ENCODE measurements around the gene TREML1. TPM values are rescaled to one million over a fixed set of nuclear protein-coding genes. Genes with fewer than 3 reads are reported as not detected.

TREML1 gene
- total and polyA plus RNA-seq, 2 of the 4 experiments (the other 2 are of a cell fraction) = not detected

DNA sequence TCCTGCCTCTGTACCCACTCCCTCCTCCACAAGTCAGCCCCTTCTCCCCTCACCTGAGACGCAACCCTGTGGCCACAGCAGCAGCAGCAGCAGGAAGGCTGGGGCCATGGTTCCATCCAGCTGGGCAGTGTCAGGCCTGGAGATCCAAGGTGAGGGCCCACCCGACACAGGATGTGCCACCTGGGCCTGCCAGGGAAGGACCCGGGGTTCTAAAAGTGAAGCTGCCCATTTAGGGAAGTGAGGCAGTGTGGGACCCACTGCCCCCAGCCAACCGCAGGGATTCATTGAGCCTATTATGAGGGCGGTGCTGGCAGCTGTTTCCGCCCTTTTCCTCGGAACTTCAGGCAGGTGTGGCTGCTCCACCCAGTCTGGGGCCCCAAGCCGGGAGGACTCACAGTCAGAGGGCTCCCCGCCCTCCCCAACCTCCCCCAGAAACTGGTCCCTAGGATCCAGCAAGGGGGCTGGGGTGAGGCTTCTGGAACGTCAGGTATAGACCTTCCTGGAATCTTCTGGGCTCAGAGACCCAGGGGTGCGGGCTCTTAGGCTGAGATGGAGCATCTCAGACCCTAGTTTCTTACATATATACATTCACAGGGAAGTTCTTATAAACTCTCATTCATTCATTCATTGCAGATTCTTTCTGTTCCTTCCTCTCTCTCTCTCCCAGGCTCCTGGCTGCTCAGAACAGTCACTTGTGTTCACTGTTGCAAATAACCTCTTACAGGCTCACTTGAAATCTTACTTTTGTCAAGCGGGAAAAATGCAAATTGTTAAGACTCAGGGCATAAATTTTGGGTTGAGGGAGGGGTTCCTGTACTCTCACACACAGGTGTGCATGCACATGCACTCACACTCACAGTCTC lies 47.0 kb upstream of the TREML1 start, which contains the start of gene TREML2:
TSS of gene TREML2 (minus strand) at position 249 of the 863 bp plus-strand sequence. CDS start at position 108, 141 bp downstream.
- Histone ChIP-seq H3K9me1 (ENCODE audit: insufficient read depth, low read length) (no peaks in the 10 kb centered on the region), H3K27me3 (ENCODE audit: control insufficient read depth, insufficient read depth, low read length) (0 out of 2 replicates have a peak, but pooled peaks cover 2% of the 10 kb centered on the region), H2AK9ac (replicated peaks; ENCODE audit: low read depth, low read length, poor library complexity) (no peak within 1 kb of the TSS), H2BK20ac (ENCODE audit: low read depth, low read length) (no peak within 1 kb of the TSS), H3K23ac (ENCODE audit: low read depth, low read length) (no peak within 1 kb of the TSS), H3K9me3 (ENCODE audit: control insufficient read depth, insufficient read depth, low read length) (no peaks in the 10 kb centered on the region), H3K14ac (replicated peaks; ENCODE audit: low read depth, low read length) (no peak within 1 kb of the TSS), H4K20me1 (ENCODE audit: insufficient read depth, low read length) (no peaks in the 10 kb centered on the region), H3K18ac (ENCODE audit: low read depth, low read length) (no peak within 1 kb of the TSS), H3K79me1 (ENCODE audit: low read depth in 1 of 2, low read length in 2 of 2) (no peaks in the 10 kb centered on the region), H2BK5ac (ENCODE audit: low read depth, low read length, poor library complexity, severe bottlenecking) (no peak within 1 kb of the TSS), H3K4ac (ENCODE audit: low read depth, low read length) (no peak within 1 kb of the TSS), H3K27ac (ENCODE audit: insufficient read depth, low read length) (no peak within 1 kb of the TSS), H2AFZ (replicated peaks; ENCODE audit: low read length, poor library complexity) (no peak within 1 kb of the TSS), H3K4me3 (ENCODE audit: insufficient read depth, low read depth, low read length) (no peak within 1 kb of the TSS), H4K5ac (ENCODE audit: low read depth, low read length) (no peak within 1 kb of the TSS), H2BK15ac (ENCODE audit: low read depth, low read length) (no peak within 1 kb of the TSS), H3K9ac (ENCODE audit: low read depth, low read length) (no peak within 1 kb of the TSS), H4K91ac (ENCODE audit: insufficient read depth, low read depth, low read length) (no peak within 1 kb of the TSS), H4K8ac (ENCODE audit: low read depth in 2 of 2, low read length in 2 of 2) (no peak within 1 kb of the TSS), H2AK5ac (ENCODE audit: low read depth, low read length) (no peak within 1 kb of the TSS), H2BK120ac (ENCODE audit: low read depth, low read length) (no peak within 1 kb of the TSS), H3K56ac (ENCODE audit: extremely low read depth, insufficient read depth, low read length) (no peak within 1 kb of the TSS), H3K4me1 (ENCODE audit: control insufficient read depth, insufficient read depth, low read length) (no peaks in the 10 kb centered on the region), H3K4me2 (ENCODE audit: low read depth, low read length) (no peak within 1 kb of the TSS), H3K36me3 (ENCODE audit: control insufficient read depth, insufficient read depth, low read length) (no peaks in the 10 kb centered on the region)
- no peak for ATAC-seq (ENCODE audit: low read depth)
- DNase-seq = no peak
- intact Hi-C loops (cut with micrococcal nuclease) = no loop called here
- ChIA-PET POLR2A (ENCODE audit: unreplicated experiment) (no interaction called here), CTCF (no interaction called here)
- WGBS, 2 experiments (ENCODE audit: extremely low coverage in 2 of 2, insufficient read length in 1 of 2) = 65% methylated on average over 4 of the region's 12 CpGs; no CpG with 5 or more reads in 1 of the 2 experiments
- in situ Hi-C loops (cut with MboI; ENCODE audit: low sequenced_read_pairs) = no loop called here
- no peak for TF ChIP-seq MAFK (IDR thresholded peaks at IDR 0.05; ENCODE audit: low read depth, low read length)
- TF ChIP-seq RFX5 (IDR thresholded peaks at IDR 0.05; ENCODE audit: low read depth, low read length) = no peak
- TF ChIP-seq BHLHE40 (IDR thresholded peaks at IDR 0.05; ENCODE audit: low read depth, low read length) = no peak
- TF ChIP-seq CHD1 (IDR thresholded peaks at IDR 0.05; ENCODE audit: low read depth, low read length) = no peak
- no TSS peak for BruUV-seq (replicated peaks)
- dilution Hi-C loops (cut with HindIII; ENCODE audit: low sequenced_read_pairs, unreplicated experiment) = no loop called here

Measured in IMR-90 (cell line).